Lung (tissue), 12 donors: ENCODE measurements around the gene ATP5PD. TPM values are rescaled to one million over a fixed set of nuclear protein-coding genes. Genes with fewer than 3 reads are reported as not detected.

ENCODE experiments used
- ATAC-seq: fragments of 200-7000 bp; cut with Tn5 transposase; one replicate; pipeline ENCODE4 v1.9.1; 2020; ENCODE audit warnings: moderate number of reproducible peaks; ENCODE audit not compliant: insufficient read depth, low FRiP score
- DNase-seq, 3 donors: peaks; one replicate each; pipeline ENCODE4 v3.0.0-alpha.2; 2013 to 2017
- H3K27ac ChIP-seq, 2 donors: one replicate each; pipeline ENCODE4 v1.5.1; 2013; ENCODE audit warnings: mild to moderate bottlenecking in 2 of 2, moderate library complexity in 2 of 2, control low read depth in 1 of 2, inconsistent platforms in 1 of 2, low read depth in 1 of 2, low read length in 1 of 2
- H3K27me3 ChIP-seq, 3 donors: one replicate each; pipeline ENCODE4 v1.5.1; 2013; ENCODE audit warnings: low read length in 2 of 3; ENCODE audit not compliant: control insufficient read depth in 3 of 3, insufficient read depth in 3 of 3
- H3K36me3 ChIP-seq, 4 donors: one replicate each; pipeline ENCODE4 v1.5.1; 2013; ENCODE audit warnings: low read length in 4 of 4, mild to moderate bottlenecking in 1 of 4, moderate library complexity in 1 of 4; ENCODE audit not compliant: control insufficient read depth in 4 of 4, insufficient read depth in 4 of 4
- H3K4me1 ChIP-seq, 5 donors: one replicate each; pipeline ENCODE4 v1.5.1; 2013; ENCODE audit warnings: low read length in 5 of 5, mild to moderate bottlenecking in 2 of 5, moderate library complexity in 1 of 5; ENCODE audit not compliant: control insufficient read depth in 5 of 5, insufficient read depth in 5 of 5
- H3K4me3 ChIP-seq: one replicate; pipeline ENCODE4 v1.5.1; 2013; ENCODE audit warnings: mild to moderate bottlenecking, control low read depth, moderate library complexity
- H3K9ac ChIP-seq, 2 donors: one replicate each; pipeline ENCODE4 v1.5.1; 2013; ENCODE audit warnings: low read length in 2 of 2, control low read depth in 1 of 2; ENCODE audit not compliant: insufficient read depth in 1 of 2
- H3K9me3 ChIP-seq, 4 donors: one replicate each; pipeline ENCODE4 v1.5.1; 2013; ENCODE audit warnings: low read length in 3 of 4, mild to moderate bottlenecking in 1 of 4, moderate library complexity in 1 of 4; ENCODE audit not compliant: control insufficient read depth in 4 of 4, insufficient read depth in 3 of 4
- CTCF ChIP-seq: IDR thresholded peaks from 2 replicates; pipeline ENCODE4 v1.5.1; 2012; ENCODE audit warnings: mild to moderate bottlenecking; ENCODE audit errors: control extremely low read depth, extremely low read depth
- WGBS, 2 donors: extraction: QIAGEN DNeasy Blood & Tissue Kit; methylation state at CpG; one replicate each; pipeline ENCODE4 v1.1.7; 2013; 5-methylcytosine and 5-hydroxymethylcytosine counted together
- polyA plus RNA-seq, 2 donors: library from polyadenylated mRNA; stranded (reverse); fragments of 200-250 nt; gene quantifications; one replicate each; pipeline ENCODE4 v1.2.1, GENCODE V29; 2013
- total RNA-seq, 2 donors: library from RNA; depleted of rRNA in 1 of 2; stranded (reverse); fragments of >200 nt in 1 of 2; gene quantifications; one replicate each; pipeline ENCODE4 v1.2.1, GENCODE V29; 2014 to 2021
- donor health status: control.
- donor health status: control.
- donor health status: Bipolar disorder and iron deficiency.
- donor health status: healthy.
- donor health status: DM: yes; HTN: yes; CAD: no.

ATP5PD gene
- total and polyA plus RNA-seq, 4 donors: 110 to 736 (median 257) TPM

- H3K27me3 ChIP-seq: no peaks in the 10 kb centered on the region
- H3K36me3 ChIP-seq: peaks cover 10 to 29% (median 17%) of the 10 kb centered on the region in 4 donors
- no peak for TF ChIP-seq CTCF
- ATAC-seq (no peak), DNase-seq (no peak)
- H3K9ac ChIP-seq: no peak overlapping the region
- no peak overlapping the region for H3K27ac ChIP-seq
- WGBS, 2 donors: 90 to 93% methylated on average over 2 of the region's 2 CpGs
- H3K4me3 ChIP-seq: no peak overlapping the region
- peaks cover 0 to 13% (median 3%) of the 10 kb centered on the region in 5 donors for H3K4me1 ChIP-seq
- no peaks in the 10 kb centered on the region for H3K9me3 ChIP-seq
These were observed 5.2 kb upstream of the ATP5PD start for GRCh38 chr17:75051941-75052340.

DNA sequence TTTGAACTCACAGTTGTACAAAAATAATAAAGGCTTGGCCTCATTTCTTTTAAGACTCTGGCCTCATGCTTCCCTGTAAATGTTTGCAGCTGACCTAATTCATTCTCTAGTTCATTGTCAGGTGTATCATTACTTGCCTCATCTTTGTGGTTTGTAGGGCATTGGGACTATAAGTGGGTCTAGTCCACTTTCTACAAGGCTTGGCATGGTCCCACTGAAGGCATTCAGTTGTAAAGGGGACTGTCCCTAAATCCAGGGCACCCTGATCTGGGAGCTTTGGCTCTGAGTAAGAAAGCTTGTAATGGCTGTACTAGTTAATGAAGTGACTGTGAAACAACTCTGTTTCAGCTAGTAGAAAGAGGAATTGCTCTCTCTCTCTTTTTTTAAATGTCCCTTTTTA lies 2.9 kb upstream of the ATP5PD start:
- no peak for TF ChIP-seq CTCF
- no peak overlapping the region for H3K9ac ChIP-seq
- no peak for DNase-seq
- H3K27ac ChIP-seq: no peak overlapping the region
- no peaks in the 10 kb centered on the region for H3K27me3 ChIP-seq
- H3K4me1 ChIP-seq: peaks cover 0 to 18% (median 3%) of the 10 kb centered on the region in 5 donors
- no peaks in the 10 kb centered on the region for H3K9me3 ChIP-seq
- no peak for ATAC-seq
- H3K36me3 ChIP-seq: peaks cover 10 to 22% (median 17%) of the 10 kb centered on the region in 4 donors
- H3K4me3 ChIP-seq: no peak overlapping the region

GRCh38 chr17:75049057-75049456 lies 2.3 kb upstream of the ATP5PD start:
- H3K27me3 ChIP-seq: no peaks in the 10 kb centered on the region
- TF ChIP-seq CTCF: no peak
- DNase-seq: no peak
- H3K36me3 ChIP-seq: peaks cover 9 to 20% (median 16%) of the 10 kb centered on the region in 4 donors
- H3K9me3 ChIP-seq: no peaks in the 10 kb centered on the region
- peak overlapping the region in 1 of 2 donors; percentile 77 for H3K9ac ChIP-seq
- H3K4me1 ChIP-seq: peaks cover 0 to 18% (median 3%) of the 10 kb centered on the region in 5 donors
- H3K27ac ChIP-seq: no peak overlapping the region
- no peak overlapping the region for H3K4me3 ChIP-seq
- 89 to 96% methylated on average over 5 of the region's 5 CpGs for WGBS, 2 donors
- no peak for ATAC-seq
